RPMI7951 (cell line): ENCODE measurements around the gene SNX5. TPM values are rescaled to one million over a fixed set of nuclear protein-coding genes. Genes with fewer than 3 reads are reported as not detected.

Source experiments
- DNase-seq: peaks from one replicate; pipeline ENCODE4 v3.0.0-alpha.2; 2012; ENCODE audit warnings: low read depth
- total RNA-seq: library from RNA; depleted of rRNA; stranded (reverse); fragments of >200 nt; shearing (Covaris generic); gene quantifications from 2 replicates; pipeline ENCODE4 v1.2.3, GENCODE V29; 2014; rRNA removed

SNX5 gene
- total RNA-seq, result 187 and 228 TPM in 2 replicates

GRCh38 chr20:17968366-17969277, at the start of gene SNX5, which contains the start of gene MGME1:
SNX5 (minus strand) TSS chr20:17968794; CDS start chr20:17968425, 369 bp downstream.
MGME1 (plus strand) TSS chr20:17969018; CDS start chr20:17969860, 842 bp downstream.
- DNase-seq, result peak; percentile 99

GRCh38 chr20:18018100-18018499, 49.5 kb upstream of the SNX5 start:
- DNase-seq, result no peak

GRCh38 chr20:18016772-18017171, 48.2 kb upstream of the SNX5 start:
- DNase-seq, result no peak

- no peak for DNase-seq
These were observed 45.8 kb upstream of the SNX5 start for GRCh38 chr20:18014411-18014810.

GRCh38 chr20:18012901-18013300, 44.3 kb upstream of the SNX5 start:
- no peak for DNase-seq

- DNase-seq, result no peak
These were observed 43.5 kb upstream of the SNX5 start for GRCh38 chr20:18011951-18012645.

- DNase-seq, result no peak
These were observed 42.9 kb upstream of the SNX5 start for GRCh38 chr20:18011482-18011881.

- no peak for DNase-seq
These were observed 40.5 kb upstream of the SNX5 start for GRCh38 chr20:18009116-18009515.

GRCh38 chr20:18007534-18008292, 39.1 kb upstream of the SNX5 start:
- DNase-seq, result no peak

- no peak for DNase-seq
These were observed 38.1 kb upstream of the SNX5 start for GRCh38 chr20:18006684-18007083.

- DNase-seq, result no peak
These were observed 37.4 kb upstream of the SNX5 start for GRCh38 chr20:18005990-18006364.

- peak; percentile 28 for DNase-seq
These were observed 36.8 kb upstream of the SNX5 start for GRCh38 chr20:18005170-18005989.

- DNase-seq, result no peak
These were observed 35.9 kb upstream of the SNX5 start for GRCh38 chr20:18004384-18005031.

- DNase-seq, result no peak
These were observed 35.3 kb upstream of the SNX5 start for GRCh38 chr20:18003897-18004296.

GRCh38 chr20:18001131-18001921, 32.7 kb upstream of the SNX5 start:
- peak; percentile 73 for DNase-seq

GRCh38 chr20:17999566-17999965, 31.0 kb upstream of the SNX5 start:
- no peak for DNase-seq

- no peak for DNase-seq
These were observed 29.9 kb upstream of the SNX5 start for GRCh38 chr20:17998446-17998845.

- peak; percentile 70 for DNase-seq
These were observed 27.6 kb upstream of the SNX5 start for GRCh38 chr20:17995967-17996819.

GRCh38 chr20:17993546-17993945, 25.0 kb upstream of the SNX5 start:
- no peak for DNase-seq
